GM12878 (cell line): Measurements from ENCODE around the gene GCNT1. TPM values are rescaled to one million over a fixed set of nuclear protein-coding genes. Genes with fewer than 3 reads are reported as not detected.

Source experiments
- ATAC-seq: fragments of 200-7000 bp; cut with Tn5 transposase; 3 replicates; pipeline ENCODE4 v1.9.1; 2020; ENCODE audit warnings: mild to moderate bottlenecking, moderate library complexity
- BruUV-seq: library from RNA; stranded (reverse); fragments of 400-500 nt; replicated peaks from 2 replicates; lab custom pipeline; 2021; lab: Mats Ljungman, UMichigan
- CTCF ChIA-PET: fragments of 300-600 bp; sonication (Branson Sonifier 250); formaldehyde crosslinking; extraction: SDS; loops from one replicate; lab custom pipeline; 2021; ENCODE audit warnings: inconsistent platforms; lab: Yijun Ruan, JAX
- POLR2A ChIA-PET: fragments of 350-600 bp; formaldehyde crosslinking; extraction: SDS; loops from one replicate; lab custom pipeline; 2021; ENCODE audit warnings: inconsistent platforms; lab: Charles Lee
- RAD21 ChIA-PET: fragments of 300-600 bp; sonication (Branson Sonifier 250); formaldehyde crosslinking; loops from one replicate; lab custom pipeline; 2023; ENCODE audit warnings: antibody characterized with exemption; ENCODE audit not compliant: unreplicated experiment; lab: Charles Lee
- SMC1A ChIA-PET: fragments of 300-600 bp; sonication (Branson Sonifier 250); formaldehyde crosslinking; loops from one replicate; lab custom pipeline; 2023; ENCODE audit not compliant: unreplicated experiment, uncharacterized antibody; lab: Charles Lee
- DNase-seq: peaks from one replicate; pipeline ENCODE4 v3.0.0-alpha.2; 2011; ENCODE audit warnings: low read depth, low spot score
- FAIRE-seq: peaks from 3 replicates; lab custom pipeline; 2011; peaks lifted over from hg19 to GRCh38; lab: Jason Lieb, UNC
- H2AFZ ChIP-seq: 2 replicates; pipeline ENCODE4 v1.6.0; 2011; ENCODE audit warnings: low read depth, low read length, control low read depth; ENCODE audit not compliant: control insufficient read depth
- H3K27ac ChIP-seq: 2 replicates; pipeline ENCODE4 v1.5.1; 2011; ENCODE audit warnings: control low read depth; ENCODE audit not compliant: control insufficient read depth, insufficient read depth
- H3K27me3 ChIP-seq, 2 experiments: replicated peaks in 1 of 2; 2 replicates each; pipeline versions ENCODE4 v1.6.0 to v1.6.1; 2011; ENCODE audit warnings: low read length in 1 of 2; ENCODE audit not compliant: control insufficient read depth in 2 of 2, insufficient read depth in 2 of 2
- H3K36me3 ChIP-seq, 2 experiments: 2 replicates each; pipeline ENCODE4 v1.5.1; 2011; ENCODE audit warnings: low read length in 1 of 2; ENCODE audit not compliant: control insufficient read depth in 2 of 2, insufficient read depth in 2 of 2
- H3K4me1 ChIP-seq: 2 replicates; pipeline ENCODE4 v1.6.1; 2011; ENCODE audit warnings: mild to moderate bottlenecking, low read length, moderate library complexity, mixed read lengths; ENCODE audit not compliant: control insufficient read depth, insufficient read depth
- H3K4me2 ChIP-seq: 2 replicates; pipeline ENCODE4 v1.6.0; 2011; ENCODE audit warnings: control low read depth; ENCODE audit not compliant: control insufficient read depth, insufficient read depth
- H3K4me3 ChIP-seq: fragments of 200-600 bp; sonication (generic); 2 replicates; pipeline ENCODE4 v1.5.1; 2016
- H3K79me2 ChIP-seq: 2 replicates; pipeline ENCODE4 v1.6.0; 2011; ENCODE audit warnings: low read length; ENCODE audit not compliant: control insufficient read depth, insufficient read depth
- H3K9ac ChIP-seq: 2 replicates; pipeline ENCODE4 v1.8.0; 2011; ENCODE audit warnings: low read length, control low read depth, mixed read lengths; ENCODE audit not compliant: control insufficient read depth, insufficient read depth
- H3K9me3 ChIP-seq: replicated peaks from 3 replicates; pipeline ENCODE4 v1.5.1; 2011; ENCODE audit warnings: mild to moderate bottlenecking, low read length; ENCODE audit not compliant: control insufficient read depth, insufficient read depth
- H4K20me1 ChIP-seq: 2 replicates; pipeline ENCODE4 v1.6.0; 2011; ENCODE audit not compliant: control insufficient read depth, insufficient read depth
- BHLHE40 ChIP-seq, 2 experiments: fragments of 450-650 bp in 1 of 2; IDR thresholded peaks; 2 replicates each; pipeline ENCODE4 v1.6.1; 2011 to 2017; ENCODE audit warnings: low read depth in 2 of 2, borderline replicate concordance in 1 of 2, improper control_type of control experiment in 1 of 2, low read length in 1 of 2, mild to moderate bottlenecking in 1 of 2
- CHD4 ChIP-seq: fragments of 200-600 bp; sonication (generic); IDR thresholded peaks from 2 replicates; pipeline ENCODE4 v1.6.1; 2016; ENCODE audit warnings: mild to moderate bottlenecking
- HDGF ChIP-seq: fragments of 450-650 bp; IDR thresholded peaks from 2 replicates; pipeline ENCODE4 v1.6.1; 2016; ENCODE audit warnings: antibody characterized with exemption
- KAT2A ChIP-seq: conservative IDR thresholded peaks from 2 replicates; pipeline ENCODE4 v1.6.1; 2011; ENCODE audit warnings: low read depth, low read length; ENCODE audit not compliant: control insufficient read depth
- STAT3 ChIP-seq: IDR thresholded peaks from 2 replicates; pipeline ENCODE4 v1.6.1; 2011; ENCODE audit warnings: low read depth, low read length, improper control_type of control experiment
- TCF12 ChIP-seq: IDR thresholded peaks from 2 replicates; pipeline ENCODE4 v1.6.1; 2011; ENCODE audit warnings: low read depth, mild to moderate bottlenecking, low read length
- ZBTB33 ChIP-seq: fragments of 450-650 bp; IDR thresholded peaks from 2 replicates; pipeline ENCODE4 v1.6.1; 2017; ENCODE audit warnings: mild to moderate bottlenecking
- ZSCAN29 ChIP-seq: fragments of 450-650 bp; IDR thresholded peaks from 2 replicates; pipeline ENCODE4 v1.6.1; 2017; ENCODE audit warnings: mild to moderate bottlenecking, moderate library complexity
- WGBS: methylation state at CpG from one replicate; pipeline ENCODE4 v1.1.6; 2016; ENCODE audit warnings: low lambda C conversion rate; ENCODE audit not compliant: insufficient replicate concordance, insufficient coverage; ENCODE audit errors: missing lambda C conversion rate; 5-methylcytosine and 5-hydroxymethylcytosine counted together
- in situ Hi-C: fragments of 300-500 bp; cut with MboI; formaldehyde crosslinking; loops from 9 replicates; pipeline ENCODE4 v1.14.3; 2018; ENCODE audit warnings: mixed read lengths
- intact Hi-C: fragments of 100-400 bp; cut with micrococcal nuclease; formaldehyde crosslinking; loops from one replicate; pipeline ENCODE4 v1.14.2; 2022; ENCODE audit not compliant: unreplicated experiment
- polyA plus RNA-seq, 11 experiments: library from polyadenylated mRNA; depleted of rRNA in 4 of 11; unstranded in 6 of 11; stranded (reverse) in 5 of 11; fragments of >200 nt; fragmentation: Nextera tagmentation in 4 of 11; fragmentation: Illumina TruSeq in 1 of 11; extraction: Ambion mirVana in 4 of 11; extraction: Trizol in 1 of 11; gene quantifications; 1 replicate in 1 of 11; 2 replicates in 10 of 11; pipeline versions ENCODE4 v1.2.1 to v1.2.3, GENCODE V29; 2011 to 2016; ENCODE audit warnings: inconsistent platforms in 2 of 11, missing spikeins in 2 of 11, low read depth in 1 of 11
- total RNA-seq, 4 experiments: library from RNA; depleted of rRNA in 3 of 4; stranded (reverse); fragments of >200 nt in 3 of 4; fragmentation: Illumina TruSeq in 1 of 4; extraction: Trizol in 1 of 4; gene quantifications; 2 replicates each; pipeline versions ENCODE4 v1.2.1 to v1.2.3, GENCODE V29; 2013 to 2021
- TF ChIP-seq, protein P1 (sequence below): fragments of 450-650 bp; IDR thresholded peaks from 2 replicates; pipeline ENCODE4 v1.6.1; 2017; ENCODE audit warnings: mild to moderate bottlenecking, moderate library complexity
- TF ChIP-seq, protein P2 (sequence below): fragments of 450-650 bp; IDR thresholded peaks from 2 replicates; pipeline ENCODE4 v1.6.1; 2017; ENCODE audit warnings: low read depth, mild to moderate bottlenecking, moderate library complexity

The GCNT1 gene
- total and polyA plus RNA-seq, 10 of the 15 experiments (the other 5 are each of a cell fraction or from before 2014, with no cell fraction given), result 2.8 to 17.8 (median 7.1) TPM

DNA sequence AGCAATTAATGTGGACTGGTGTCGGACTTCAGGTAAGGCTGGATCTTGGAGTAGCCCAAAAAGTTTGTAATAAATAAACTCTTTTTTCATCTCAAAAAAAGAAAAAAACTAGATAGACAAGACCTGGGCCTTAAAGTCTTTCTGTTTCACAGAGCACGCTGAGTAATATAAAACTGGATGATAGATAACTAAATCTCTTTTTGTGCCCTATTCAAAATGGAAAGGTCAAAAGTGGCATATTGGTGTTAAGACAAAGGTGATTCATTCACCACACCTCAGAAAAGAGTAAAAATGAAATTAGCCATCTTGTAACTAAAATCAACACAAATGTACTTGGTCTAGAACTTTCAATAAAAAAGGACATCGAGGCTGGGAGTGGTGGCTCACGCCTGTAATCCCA lies 34.5 kb upstream of the GCNT1 start:
- TF ChIP-seq KAT2A, result no peak
- no peak for TF ChIP-seq ZBTB33
- TF ChIP-seq, protein P1, sequence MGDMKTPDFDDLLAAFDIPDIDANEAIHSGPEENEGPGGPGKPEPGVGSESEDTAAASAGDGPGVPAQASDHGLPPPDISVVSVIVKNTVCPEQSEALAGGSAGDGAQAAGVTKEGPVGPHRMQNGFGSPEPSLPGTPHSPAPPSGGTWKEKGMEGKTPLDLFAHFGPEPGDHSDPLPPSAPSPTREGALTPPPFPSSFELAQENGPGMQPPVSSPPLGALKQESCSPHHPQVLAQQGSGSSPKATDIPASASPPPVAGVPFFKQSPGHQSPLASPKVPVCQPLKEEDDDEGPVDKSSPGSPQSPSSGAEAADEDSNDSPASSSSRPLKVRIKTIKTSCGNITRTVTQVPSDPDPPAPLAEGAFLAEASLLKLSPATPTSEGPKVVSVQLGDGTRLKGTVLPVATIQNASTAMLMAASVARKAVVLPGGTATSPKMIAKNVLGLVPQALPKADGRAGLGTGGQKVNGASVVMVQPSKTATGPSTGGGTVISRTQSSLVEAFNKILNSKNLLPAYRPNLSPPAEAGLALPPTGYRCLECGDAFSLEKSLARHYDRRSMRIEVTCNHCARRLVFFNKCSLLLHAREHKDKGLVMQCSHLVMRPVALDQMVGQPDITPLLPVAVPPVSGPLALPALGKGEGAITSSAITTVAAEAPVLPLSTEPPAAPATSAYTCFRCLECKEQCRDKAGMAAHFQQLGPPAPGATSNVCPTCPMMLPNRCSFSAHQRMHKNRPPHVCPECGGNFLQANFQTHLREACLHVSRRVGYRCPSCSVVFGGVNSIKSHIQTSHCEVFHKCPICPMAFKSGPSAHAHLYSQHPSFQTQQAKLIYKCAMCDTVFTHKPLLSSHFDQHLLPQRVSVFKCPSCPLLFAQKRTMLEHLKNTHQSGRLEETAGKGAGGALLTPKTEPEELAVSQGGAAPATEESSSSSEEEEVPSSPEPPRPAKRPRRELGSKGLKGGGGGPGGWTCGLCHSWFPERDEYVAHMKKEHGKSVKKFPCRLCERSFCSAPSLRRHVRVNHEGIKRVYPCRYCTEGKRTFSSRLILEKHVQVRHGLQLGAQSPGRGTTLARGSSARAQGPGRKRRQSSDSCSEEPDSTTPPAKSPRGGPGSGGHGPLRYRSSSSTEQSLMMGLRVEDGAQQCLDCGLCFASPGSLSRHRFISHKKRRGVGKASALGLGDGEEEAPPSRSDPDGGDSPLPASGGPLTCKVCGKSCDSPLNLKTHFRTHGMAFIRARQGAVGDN, result no peak
- TF ChIP-seq STAT3, result no peak
- no peak for TF ChIP-seq TCF12
- TF ChIP-seq, protein P2, sequence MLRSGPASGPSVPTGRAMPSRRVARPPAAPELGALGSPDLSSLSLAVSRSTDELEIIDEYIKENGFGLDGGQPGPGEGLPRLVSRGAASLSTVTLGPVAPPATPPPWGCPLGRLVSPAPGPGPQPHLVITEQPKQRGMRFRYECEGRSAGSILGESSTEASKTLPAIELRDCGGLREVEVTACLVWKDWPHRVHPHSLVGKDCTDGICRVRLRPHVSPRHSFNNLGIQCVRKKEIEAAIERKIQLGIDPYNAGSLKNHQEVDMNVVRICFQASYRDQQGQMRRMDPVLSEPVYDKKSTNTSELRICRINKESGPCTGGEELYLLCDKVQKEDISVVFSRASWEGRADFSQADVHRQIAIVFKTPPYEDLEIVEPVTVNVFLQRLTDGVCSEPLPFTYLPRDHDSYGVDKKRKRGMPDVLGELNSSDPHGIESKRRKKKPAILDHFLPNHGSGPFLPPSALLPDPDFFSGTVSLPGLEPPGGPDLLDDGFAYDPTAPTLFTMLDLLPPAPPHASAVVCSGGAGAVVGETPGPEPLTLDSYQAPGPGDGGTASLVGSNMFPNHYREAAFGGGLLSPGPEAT, result no peak
- no peak for TF ChIP-seq HDGF
- no peak for TF ChIP-seq CHD4
- no peak for TF ChIP-seq ZSCAN29
- TF ChIP-seq BHLHE40 (IDR thresholded peaks at IDR 0.05; ENCODE audit: borderline replicate concordance in 1 of 2, low read depth in 2 of 2, low read length in 1 of 2), result no peak
- TF ChIP-seq, all 136 proteins: peak for 0
- peak; percentile 57 for ATAC-seq

More for the DNA sequence above, 34.5 kb upstream of the GCNT1 start:
- Histone ChIP-seq H2AFZ (peak overlapping the region; percentile 39; the same call in 1 of the 2 replicates), H3K79me2 (no peaks in the 10 kb centered on the region), H3K4me3 (no peak overlapping the region), H3K9me3 (no peaks in the 10 kb centered on the region), H4K20me1 (no peaks in the 10 kb centered on the region), H3K36me3 (no peaks in the 10 kb centered on the region), H3K9ac (no peak overlapping the region), H3K27ac (no peak overlapping the region), H3K4me1 (no peaks in the 10 kb centered on the region), H3K4me2 (no peak overlapping the region), H3K27me3 (no peaks in the 10 kb centered on the region)
- FAIRE-seq, result no peak
- in situ Hi-C loops, result no loop called here
- intact Hi-C loops, result no loop called here
- no TSS peak for BruUV-seq
- POLR2A ChIA-PET, result no interaction called here
- RAD21 ChIA-PET, result no interaction called here
- 6% methylated on average over 4 of the region's 4 CpGs for WGBS
- no peak for DNase-seq
- CTCF ChIA-PET, result no interaction called here
- SMC1A ChIA-PET, result no interaction called here
